ENCODE results near the gene TRAPPC12. TPM values are rescaled to one million over a fixed set of nuclear protein-coding genes. Genes with fewer than 3 reads are reported as not detected.

The TRAPPC12 gene
- total RNA-seq, 1 donor from 2014 or later, result 95.4 TPM

- ChIA-PET POLR2A (interaction anchor here (0.7 kb wide), 1 partner anchor 95 kb away, joined by 4 read pairs; the partner anchor contains the start of gene RNASEH1), CTCF (interaction anchor here (1.2 to 2.8 kb wide), 4 partner anchors 17 to 42 kb away, joined by 3 to 15 read pairs (median 4); no protein-coding TSS in a partner anchor)
- ATAC-seq (ENCODE audit: low read depth) (no peak), DNase-seq (no peak)
- Mint-ChIP-seq H3K27me3 (no peaks in the 10 kb centered on the region), H3K36me3 (ENCODE audit: low read depth) (peaks cover 56% of the 10 kb centered on the region), H3K9me3 (no peaks in the 10 kb centered on the region), H3K27ac (peak overlapping the region; percentile 35), H3K4me1 (peaks cover 13% of the 10 kb centered on the region), H3K4me3 (no peak overlapping the region)
- intact Hi-C loops (cut with micrococcal nuclease), result loop anchor here (1.0 to 5.0 kb wide), 7 partner anchors 38 to 1340 kb away; partner anchors contain the start of genes ADI1, EIPR1, RNASEH1 and TRAPPC12
- TF ChIP-seq CTCF (IDR thresholded peaks at IDR 0.05), result no peak
These were observed 83.1 kb downstream of the TRAPPC12 start for GRCh38 chr2:3462493-3463104.

- ATAC-seq (ENCODE audit: low read depth), result no peak
These were observed 83.8 kb downstream of the TRAPPC12 start for GRCh38 chr2:3463186-3463835.

GRCh38 chr2:3463944-3464343 lies 84.5 kb downstream of the TRAPPC12 start:
- no peak for TF ChIP-seq CTCF (IDR thresholded peaks at IDR 0.05)
- Mint-ChIP-seq H3K4me1 (peaks cover 13% of the 10 kb centered on the region), H3K9me3 (no peaks in the 10 kb centered on the region), H3K36me3 (ENCODE audit: low read depth) (peaks cover 58% of the 10 kb centered on the region), H3K27ac (no peak overlapping the region), H3K4me3 (no peak overlapping the region), H3K27me3 (no peaks in the 10 kb centered on the region)
- intact Hi-C loops (cut with micrococcal nuclease), result loop anchor here (2.0 to 5.0 kb wide), 4 partner anchors 55 to 1342 kb away; partner anchors contain the start of genes ADI1, EIPR1 and TRAPPC12
- CTCF ChIA-PET, result interaction anchor here (2.8 kb wide), 1 partner anchor 41 kb away, joined by 15 read pairs; no protein-coding TSS in a partner anchor
- POLR2A ChIA-PET, result no interaction called here
- ATAC-seq (ENCODE audit: low read depth) (no peak), DNase-seq (no peak)

More at GRCh38 chr2:3463186-3463835, 83.8 kb downstream of the TRAPPC12 start:
- ChIA-PET POLR2A (no interaction called here), CTCF (interaction anchor here (1.2 to 2.8 kb wide), 3 partner anchors 17 to 40 kb away, joined by 3 to 15 read pairs (median 5); no protein-coding TSS in a partner anchor)
- H3K36me3 Mint-ChIP-seq (ENCODE audit: low read depth), result peaks cover 57% of the 10 kb centered on the region
- H3K9me3 Mint-ChIP-seq, result no peaks in the 10 kb centered on the region
- no peak overlapping the region for H3K27ac Mint-ChIP-seq
- no peak for DNase-seq
- H3K4me3 Mint-ChIP-seq, result no peak overlapping the region
- no peaks in the 10 kb centered on the region for H3K27me3 Mint-ChIP-seq
- intact Hi-C loops (cut with micrococcal nuclease), result loop anchor here (2.0 to 5.0 kb wide), 4 partner anchors 55 to 1341 kb away; partner anchors contain the start of genes ADI1, EIPR1 and TRAPPC12
- H3K4me1 Mint-ChIP-seq, result peaks cover 13% of the 10 kb centered on the region
- TF ChIP-seq CTCF (IDR thresholded peaks at IDR 0.05), result no peak

GRCh38 chr2:3464401-3465005 lies 85.0 kb downstream of the TRAPPC12 start:
- ATAC-seq (ENCODE audit: low read depth), result no peak
- POLR2A ChIA-PET, result no interaction called here

More at GRCh38 chr2:3464401-3465005, 85.0 kb downstream of the TRAPPC12 start:
- intact Hi-C loops (cut with micrococcal nuclease), result loop anchor here (5.0 kb wide), 3 partner anchors 87 to 1342 kb away; partner anchors contain the start of genes EIPR1 and TRAPPC12
- peaks cover 13% of the 10 kb centered on the region for H3K4me1 Mint-ChIP-seq
- no peaks in the 10 kb centered on the region for H3K27me3 Mint-ChIP-seq
- no peak for DNase-seq
- no peak overlapping the region for H3K4me3 Mint-ChIP-seq
- H3K27ac Mint-ChIP-seq, result no peak overlapping the region
- no peaks in the 10 kb centered on the region for H3K9me3 Mint-ChIP-seq
- TF ChIP-seq CTCF (IDR thresholded peaks at IDR 0.05), result no peak
- peaks cover 60% of the 10 kb centered on the region for H3K36me3 Mint-ChIP-seq (ENCODE audit: low read depth)
- CTCF ChIA-PET, result interaction anchor here (2.8 kb wide), 1 partner anchor 42 kb away, joined by 15 read pairs; no protein-coding TSS in a partner anchor
